SHP77 treated with DMSO at 0.1 percent for 48 hours (cell line): Measurements from ENCODE around the gene SLC52A3.

Experiments used
- DNase-seq: peaks from one replicate; lab custom pipeline; 2025; lab: John Stamatoyannopoulos, UW

The SLC52A3 gene

GRCh38 chr20:766906-767305 is 1.4 kb downstream of the SLC52A3 start:
- no peak for DNase-seq

GRCh38 chr20:764255-764654 is 4.0 kb downstream of the SLC52A3 start:
- DNase-seq = no peak

DNA sequence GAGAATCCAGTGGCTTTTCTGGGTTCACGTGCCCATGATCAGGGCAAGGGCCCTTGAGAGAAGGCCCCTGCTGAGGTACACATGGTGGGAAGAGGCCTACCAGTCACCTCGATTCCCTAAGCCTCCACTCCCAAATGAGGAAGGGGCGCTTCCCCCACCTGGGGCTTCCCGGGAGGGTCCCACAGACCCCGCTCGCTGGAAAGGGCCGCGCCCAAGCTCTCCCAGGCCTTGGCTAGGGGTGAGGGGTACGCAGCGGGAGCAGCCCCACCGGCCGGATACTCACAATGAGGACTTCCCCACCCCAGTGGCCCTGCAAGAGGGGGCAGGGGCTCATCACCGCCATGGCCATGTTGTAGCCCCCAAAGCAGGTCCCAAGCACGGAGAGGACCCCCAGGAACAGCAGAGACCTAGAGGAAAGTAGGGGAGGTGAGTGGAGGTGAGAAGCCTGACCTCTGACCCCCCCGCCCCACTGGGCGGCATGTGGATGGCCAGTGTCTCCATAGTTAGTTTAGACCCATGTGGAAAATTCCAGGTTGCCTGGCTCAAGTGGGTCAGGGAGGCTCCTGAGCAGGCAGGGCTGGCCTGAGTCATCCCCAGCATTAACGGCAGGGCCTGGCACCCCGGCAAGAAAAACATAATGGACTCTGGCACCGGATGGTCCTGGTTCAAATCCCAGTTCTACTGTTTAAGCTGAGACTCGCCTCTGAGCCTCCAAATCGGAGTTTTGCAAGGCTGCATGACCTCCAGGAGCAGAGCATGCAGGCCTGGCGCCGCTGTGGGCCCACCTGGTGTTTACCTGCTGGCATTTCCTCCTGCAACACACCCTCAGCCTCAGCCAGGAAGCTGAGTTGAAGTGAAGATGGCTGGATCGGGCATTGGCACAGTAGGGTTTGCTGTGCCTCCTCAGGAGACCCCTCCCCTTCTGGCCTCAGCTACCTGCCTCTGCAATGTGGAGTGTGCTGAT is 6.6 kb downstream of the SLC52A3 start:
- DNase-seq = no peak

GRCh38 chr20:760751-761417 is 7.4 kb downstream of the SLC52A3 start:
- peak; percentile 35 for DNase-seq

- DNase-seq = no peak
These were observed 10.8 kb downstream of the SLC52A3 start for GRCh38 chr20:757506-757905.

- no peak for DNase-seq
These were observed 12.4 kb downstream of the SLC52A3 start for GRCh38 chr20:755941-756340.

GRCh38 chr20:754904-755303 is 13.4 kb downstream of the SLC52A3 start:
- DNase-seq = no peak

DNA sequence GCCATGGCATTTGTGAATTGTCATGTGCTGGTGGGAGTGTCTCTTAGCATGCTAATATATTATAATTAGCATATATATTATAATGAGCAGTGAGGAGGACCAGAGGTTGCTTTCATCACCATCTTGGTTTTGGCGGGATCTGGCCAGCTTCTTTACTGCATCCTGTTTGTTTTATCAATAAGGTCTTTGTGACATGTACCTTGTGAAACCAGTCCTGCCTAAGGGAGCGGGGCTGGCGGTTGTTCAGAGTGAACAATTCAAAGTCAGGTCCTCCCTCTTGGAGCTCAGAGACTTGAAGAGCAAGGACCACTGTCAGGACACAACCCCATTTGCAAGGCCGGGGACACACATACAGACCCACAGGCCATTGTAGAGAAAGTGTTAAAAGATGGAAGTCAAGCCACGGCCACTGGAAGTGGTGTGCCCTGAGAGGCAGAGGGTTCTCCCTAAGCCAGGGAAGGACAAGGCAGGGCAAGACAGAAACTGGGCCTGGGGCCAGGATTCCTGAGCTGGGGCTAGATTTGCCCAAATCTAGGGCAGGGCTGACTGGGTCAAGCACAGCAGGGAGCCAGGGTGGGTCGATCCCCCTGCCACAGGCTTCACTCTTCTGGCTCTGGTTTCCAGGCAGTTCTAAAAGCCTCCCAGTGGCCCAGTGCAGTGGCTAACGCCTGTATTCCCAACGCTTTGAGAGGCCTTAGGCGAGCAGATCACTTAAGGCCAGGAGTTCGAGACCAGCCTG is 14.2 kb downstream of the SLC52A3 start:
- no peak for DNase-seq

DNA sequence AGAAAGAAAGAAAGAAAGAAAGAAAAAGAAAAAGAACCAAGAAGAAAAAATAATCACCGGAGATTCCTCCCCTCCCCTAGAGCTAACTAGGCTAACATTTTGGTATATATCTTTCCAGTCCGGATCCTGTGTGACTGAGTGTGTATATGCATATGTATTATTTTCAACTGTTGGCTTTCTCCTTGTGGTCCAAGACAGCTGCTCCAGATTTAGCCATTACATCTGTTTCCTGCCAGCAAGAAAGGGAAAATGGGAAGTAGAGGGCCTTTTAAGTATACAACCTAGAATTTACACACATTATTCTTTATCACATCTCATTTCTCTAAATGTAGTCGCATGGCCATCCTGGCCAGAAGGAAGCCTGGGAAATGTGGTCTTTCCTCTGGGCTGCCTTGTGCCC is 15.2 kb downstream of the SLC52A3 start:
- DNase-seq = no peak

DNA sequence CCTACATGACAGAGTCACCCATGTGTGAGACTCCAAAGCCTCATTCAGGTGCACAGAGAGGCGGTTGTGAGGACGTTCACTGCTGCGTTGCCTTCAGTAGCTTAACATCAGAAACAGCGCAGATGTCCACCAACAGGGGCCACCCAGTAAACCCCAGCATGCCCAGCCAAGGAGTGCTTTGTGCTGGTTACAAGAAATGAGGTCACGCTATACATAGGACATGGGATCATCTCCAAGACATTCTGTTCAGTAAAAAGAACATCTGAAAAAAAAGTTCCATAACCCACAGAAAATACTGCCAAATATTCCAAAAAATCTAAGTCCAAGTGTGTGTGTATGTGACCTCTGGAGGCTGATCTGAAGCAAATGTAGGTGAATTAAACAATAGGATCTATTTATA is 16.0 kb downstream of the SLC52A3 start:
- no peak for DNase-seq

DNA sequence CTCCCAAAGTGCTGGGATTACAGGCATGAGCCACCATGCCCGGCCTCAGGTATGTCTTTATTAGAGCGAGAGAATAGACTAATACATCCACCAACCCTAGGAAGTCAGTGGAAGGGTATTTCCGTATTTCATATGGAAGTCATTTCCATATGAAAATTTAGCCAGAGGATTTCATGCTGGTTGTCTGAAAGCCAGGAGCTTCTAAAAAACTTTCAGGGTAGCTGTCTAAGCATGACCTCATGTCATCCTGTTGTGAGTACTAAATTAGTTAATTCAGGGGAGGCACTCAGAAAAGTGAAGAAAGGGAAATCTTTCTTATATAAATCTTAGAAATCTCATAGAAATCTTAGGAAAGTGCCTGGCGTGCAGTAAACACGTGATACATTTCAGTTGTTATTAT is 16.5 kb downstream of the SLC52A3 start:
- DNase-seq = no peak

- DNase-seq = no peak
These were observed 17.5 kb downstream of the SLC52A3 start for GRCh38 chr20:750801-751200.

DNA sequence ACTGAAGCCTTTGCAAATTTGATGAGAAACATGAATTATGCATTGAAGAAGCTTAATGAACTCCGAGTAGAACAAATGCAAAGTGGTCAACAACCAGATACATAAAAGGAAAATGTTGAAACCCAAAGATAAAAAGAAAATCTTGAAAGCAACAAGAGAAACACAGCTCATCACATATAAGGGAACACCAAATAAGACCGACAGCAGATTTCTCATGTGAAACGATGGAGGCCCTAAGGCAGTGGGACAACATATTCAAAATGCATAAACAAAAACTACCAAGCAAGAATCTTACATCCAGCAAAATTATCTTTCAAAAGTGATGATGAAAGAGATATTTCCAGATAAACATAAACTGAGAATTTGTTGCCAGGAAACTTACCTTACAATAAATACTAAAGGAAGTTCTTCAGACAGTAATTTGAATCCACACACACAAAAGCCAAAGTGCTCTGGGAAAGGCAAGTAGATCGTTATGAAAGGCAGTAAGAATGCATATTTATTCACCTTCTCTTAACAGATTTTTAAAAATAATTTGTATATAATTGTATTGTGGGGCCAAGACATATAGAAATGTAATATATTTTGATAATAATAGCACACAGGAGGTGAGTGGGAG is 22.5 kb downstream of the SLC52A3 start:
- no peak for DNase-seq

DNA sequence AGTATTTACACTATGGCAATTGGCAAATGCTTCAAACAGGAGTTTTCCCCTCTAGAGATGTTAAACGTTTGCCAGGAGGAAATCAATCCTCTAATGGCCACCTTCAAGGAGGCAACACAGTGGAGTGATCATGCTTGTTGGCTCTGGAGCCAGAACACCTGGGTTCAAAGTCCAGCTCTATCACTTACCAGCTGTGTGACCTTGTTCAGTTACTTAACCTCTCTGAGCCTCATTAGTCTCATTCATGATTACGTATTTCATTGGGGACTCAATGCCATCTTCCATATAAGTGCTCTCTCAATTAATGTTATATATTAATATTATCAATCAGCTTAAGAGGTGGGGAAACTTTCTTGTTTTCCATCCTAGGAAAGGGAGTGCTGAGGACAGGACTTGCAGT is 26.1 kb downstream of the SLC52A3 start:
- no peak for DNase-seq

GRCh38 chr20:741620-742019 is 26.7 kb downstream of the SLC52A3 start:
- DNase-seq = no peak

GRCh38 chr20:740162-740561 is 28.1 kb downstream of the SLC52A3 start:
- no peak for DNase-seq

DNA sequence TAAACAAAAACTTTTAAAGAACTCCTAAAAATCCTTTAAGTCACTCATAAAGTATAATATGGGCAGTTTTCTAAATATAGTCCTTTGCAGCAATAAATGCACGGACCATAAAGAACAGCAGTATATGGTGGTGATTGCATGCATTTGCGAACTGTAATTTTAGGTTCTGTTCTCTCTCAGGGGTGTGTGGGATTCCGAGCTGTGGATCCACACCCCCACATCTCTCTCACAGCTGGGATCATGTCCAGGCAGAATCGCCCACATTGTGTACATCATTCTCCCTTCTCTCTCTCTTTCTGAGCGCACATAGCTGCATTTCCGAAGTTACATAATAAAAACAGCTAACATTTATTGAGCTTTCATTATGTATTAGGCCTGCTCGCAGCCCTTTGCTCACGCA is 28.6 kb downstream of the SLC52A3 start:
- DNase-seq = no peak

DNA sequence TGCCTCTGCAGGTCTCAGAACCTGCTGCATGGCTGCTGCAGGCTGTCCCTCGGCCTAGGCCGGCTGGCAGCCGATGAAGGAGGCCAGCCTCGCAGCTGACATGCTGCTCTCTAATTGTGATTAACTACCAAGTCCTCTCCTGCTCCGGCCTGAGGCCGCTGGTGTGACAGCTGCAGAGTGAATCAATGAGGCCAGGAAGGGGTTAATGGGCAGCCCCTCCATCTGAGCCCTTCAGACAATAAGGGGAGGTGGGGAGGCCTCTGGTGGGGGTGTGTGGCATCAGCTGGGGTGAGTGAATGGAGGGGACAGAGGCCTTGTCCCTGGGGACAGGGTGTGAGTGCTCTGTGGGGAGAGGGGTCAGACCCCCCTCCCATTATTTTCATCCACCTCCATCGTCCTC is 34.4 kb downstream of the SLC52A3 start:
- no peak for DNase-seq

DNA sequence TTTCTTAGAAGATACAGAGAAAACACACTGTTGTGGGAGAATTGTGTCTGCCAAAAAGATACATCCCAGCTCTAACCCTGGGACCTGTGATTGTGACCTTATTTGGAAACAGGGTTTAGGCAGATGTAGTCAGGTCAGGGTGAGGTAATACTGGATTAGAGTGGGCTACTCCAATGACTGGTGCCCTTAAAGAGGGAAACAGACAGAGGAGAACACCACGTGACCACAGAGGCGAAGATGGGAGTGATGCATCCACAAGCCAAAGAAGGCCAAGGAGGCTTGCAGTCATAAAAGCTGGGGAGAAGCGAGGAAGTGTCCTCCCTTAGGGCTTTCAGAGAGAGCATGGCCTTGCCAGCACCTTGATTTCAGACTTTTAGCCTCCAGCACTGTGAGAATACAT is 35.6 kb downstream of the SLC52A3 start:
- no peak for DNase-seq

DNA sequence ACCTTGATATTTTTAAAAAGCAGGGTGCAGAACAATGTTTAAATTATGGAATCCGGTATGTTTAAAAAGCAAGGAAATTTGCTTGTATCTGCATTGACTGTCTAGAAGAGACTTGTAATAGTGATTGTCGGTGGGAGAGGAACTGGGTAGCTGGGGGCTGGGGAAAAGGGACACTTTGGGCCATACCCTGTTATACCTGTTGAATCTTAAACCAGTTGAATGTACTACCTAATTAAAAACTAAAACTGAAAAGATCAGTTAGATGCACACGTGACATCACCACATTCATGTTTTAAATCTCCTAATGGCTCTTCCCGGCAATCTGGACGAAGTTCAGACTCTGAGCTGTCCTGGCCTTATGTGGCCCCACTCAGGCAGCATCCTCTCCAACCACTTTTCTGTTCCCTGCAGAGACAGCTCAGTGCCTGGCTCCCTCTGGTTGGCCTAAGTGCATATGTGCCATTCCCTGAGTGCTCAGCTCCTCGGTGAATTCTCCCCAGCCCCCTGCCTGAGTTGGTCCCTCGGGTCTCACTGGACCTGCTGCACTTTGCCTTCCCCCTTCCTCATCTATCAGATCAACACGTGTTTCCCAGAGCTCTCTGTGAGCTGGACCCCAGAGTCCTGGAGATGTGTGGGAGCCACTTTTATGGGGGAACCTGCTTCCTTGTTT is 36.3 kb downstream of the SLC52A3 start:
- no peak for DNase-seq

GRCh38 chr20:730005-730404 is 38.3 kb downstream of the SLC52A3 start:
- DNase-seq = no peak
